CD4-positive, alpha-beta T cell treated with Interleukin-17A for 4 hours (primary cell): ENCODE measurements around the gene LDLRAD4.
A peak's percentile ranks its signal among the peaks of the same experiment; 100 is the strongest.
"Not testable (repeated sequence)": the region's sequence is repeated elsewhere in the genome, so short reads cannot be mapped to it uniquely, and the experiment has no call there.

ENCODE experiments used
- DNase-seq: peaks from one replicate; pipeline ENCODE4 v3.0.0-alpha.2; 2020; ENCODE audit warnings: mixed read lengths

The LDLRAD4 gene

DNA sequence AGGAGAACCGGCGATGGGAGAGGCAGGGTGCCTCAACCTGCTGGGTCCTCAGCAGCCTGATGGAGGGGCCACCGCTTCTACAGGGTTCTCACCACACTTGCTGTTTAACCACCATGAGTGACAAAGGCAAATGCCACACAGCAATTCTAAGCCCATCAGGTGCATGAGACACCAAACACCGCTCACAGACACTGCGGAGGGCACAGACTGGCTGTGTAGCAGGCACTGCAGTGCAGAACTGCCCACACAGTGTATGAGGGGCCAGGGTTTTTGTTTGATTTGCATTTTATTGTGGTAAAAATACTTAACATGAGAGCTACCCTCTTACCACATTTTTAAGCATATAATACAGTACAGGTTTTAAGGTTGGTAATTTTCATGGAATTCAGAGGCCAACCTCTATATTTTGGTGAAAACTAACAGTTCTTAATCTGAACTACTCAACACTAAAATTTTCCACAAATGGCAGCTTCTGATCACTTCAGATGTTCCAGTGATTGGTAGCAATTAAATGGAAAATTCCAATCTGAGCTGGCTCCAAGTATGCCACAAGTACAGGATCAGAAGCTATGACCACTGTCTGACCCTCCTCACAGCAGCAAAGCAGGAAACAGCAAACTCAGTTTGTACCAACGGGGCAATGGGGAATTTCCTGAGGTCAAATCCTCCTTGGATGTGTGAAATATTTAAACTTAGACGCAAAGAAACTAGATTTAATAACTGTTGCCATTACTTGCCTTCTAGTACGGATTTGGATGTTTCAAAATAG is 440.1 kb downstream of the LDLRAD4 start:
- DNase-seq = no peak

DNA sequence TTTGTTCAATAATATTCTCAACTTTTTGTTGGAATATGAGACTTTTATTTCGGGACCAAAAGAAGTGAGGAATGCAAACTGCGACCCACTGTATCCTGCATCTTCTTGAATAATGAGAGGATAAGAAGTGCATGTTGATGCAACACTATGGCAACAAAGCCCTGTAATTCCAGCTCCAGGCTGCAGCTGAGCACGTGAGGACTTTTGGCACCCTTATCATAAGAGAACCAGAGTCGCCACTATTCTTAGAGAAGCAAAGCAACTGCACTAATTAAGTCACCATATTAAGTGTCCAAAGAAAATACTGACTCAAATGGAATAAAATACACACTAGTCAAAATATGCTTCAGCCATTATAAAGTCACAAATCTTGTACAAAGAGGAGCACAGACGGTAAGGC is 441.9 kb downstream of the LDLRAD4 start:
- no peak for DNase-seq

DNA sequence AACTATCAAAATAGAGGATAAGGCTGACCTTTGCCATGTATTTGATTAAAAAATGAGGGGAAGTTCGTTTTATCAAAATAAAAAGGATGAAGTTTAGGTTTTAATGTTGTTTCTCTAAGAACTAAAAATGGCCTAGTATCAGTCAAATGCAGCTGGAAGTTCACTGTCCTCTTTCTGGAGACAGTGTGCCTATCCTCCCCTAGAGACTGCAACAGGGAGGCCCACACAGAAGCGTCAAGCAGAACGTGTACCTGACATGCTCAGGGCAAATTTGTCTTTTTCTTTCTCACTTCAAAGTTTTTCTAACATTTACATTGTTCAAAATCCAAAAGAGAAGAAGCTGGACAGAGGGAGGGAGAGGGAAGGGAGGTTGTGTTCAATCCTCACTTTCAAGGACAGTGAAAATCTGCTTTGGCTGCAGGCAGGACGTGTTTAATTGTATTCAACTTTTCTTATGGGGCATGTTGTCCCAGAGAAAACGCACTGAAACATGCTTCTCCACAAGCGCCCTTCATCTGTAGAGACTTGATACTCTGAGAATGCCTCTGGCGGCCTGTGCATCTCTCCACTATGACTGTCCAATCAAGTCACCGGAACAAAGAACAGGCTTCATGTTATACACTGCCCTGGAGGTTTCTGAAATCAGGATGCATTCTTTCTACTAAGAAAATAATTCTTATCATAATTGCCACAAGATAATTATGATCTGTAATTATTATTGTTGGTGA is 442.7 kb downstream of the LDLRAD4 start:
- no peak for DNase-seq

DNA sequence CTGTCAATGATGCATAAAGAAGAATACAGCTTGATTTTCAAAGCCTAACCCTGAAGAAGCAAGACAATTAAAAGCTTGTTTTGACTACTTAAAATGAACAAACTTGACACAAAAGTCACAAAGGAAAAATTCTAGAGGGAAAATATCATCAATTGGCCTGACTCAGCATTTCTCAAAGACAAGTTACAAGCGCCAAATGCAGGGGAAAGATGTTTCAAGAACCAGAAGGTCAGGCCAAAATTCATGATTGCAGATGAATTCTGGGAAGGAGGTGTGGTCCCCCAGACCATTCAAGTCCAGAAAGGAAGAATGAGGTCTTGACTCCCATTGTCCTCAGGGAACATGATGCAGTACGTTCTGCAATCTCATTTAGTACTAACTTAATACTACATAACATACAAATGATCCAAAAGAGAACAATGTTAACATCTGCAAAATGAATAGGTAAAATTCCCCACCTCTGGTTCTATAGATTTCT is 443.3 kb downstream of the LDLRAD4 start:
- no peak for DNase-seq

GRCh38 chr18:13672657-13673056 is 454.1 kb downstream of the LDLRAD4 start:
- DNase-seq = no peak

DNA sequence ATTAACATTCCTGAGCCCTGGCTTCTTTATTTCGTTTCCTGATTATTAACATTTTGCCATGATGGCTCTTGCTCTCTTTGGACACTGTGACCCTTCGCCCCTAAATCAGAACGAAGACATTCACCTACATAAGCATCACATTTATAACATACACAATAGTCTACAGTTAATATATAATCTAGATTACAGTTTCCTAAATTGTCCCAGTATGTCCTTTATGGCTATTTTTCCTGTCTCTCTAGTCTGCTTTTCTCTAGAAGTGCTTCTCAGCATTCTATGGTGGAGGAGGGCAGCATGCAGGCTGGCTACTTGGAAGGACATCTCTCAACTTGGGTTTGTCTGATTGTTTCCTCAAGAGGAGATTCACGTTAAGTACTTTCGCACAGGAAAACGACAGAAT is 457.9 kb downstream of the LDLRAD4 start:
- DNase-seq = no peak

DNA sequence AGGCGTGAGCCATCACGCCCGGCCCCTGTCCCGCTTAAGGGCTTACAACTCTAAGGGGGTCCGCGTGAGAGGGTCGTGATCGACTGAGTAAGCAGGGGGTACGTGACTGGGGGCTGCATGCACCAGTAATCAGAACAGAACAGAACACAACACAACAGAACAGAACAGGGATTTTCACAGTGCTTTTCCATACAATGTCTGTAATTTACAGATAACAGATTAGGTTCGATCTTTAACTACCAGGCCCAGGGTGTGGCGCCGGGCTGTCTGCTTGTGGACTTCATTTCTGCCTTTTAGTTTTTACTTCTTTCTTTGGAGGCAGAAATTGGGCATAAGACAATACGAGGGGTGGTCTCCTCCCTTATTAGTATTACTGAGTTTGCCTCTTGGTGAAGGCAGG is 458.8 kb downstream of the LDLRAD4 start:
- not testable (repeated sequence) for DNase-seq

GRCh38 chr18:13680612-13681011 is 462.1 kb downstream of the LDLRAD4 start:
- DNase-seq = peak; percentile 28

DNA sequence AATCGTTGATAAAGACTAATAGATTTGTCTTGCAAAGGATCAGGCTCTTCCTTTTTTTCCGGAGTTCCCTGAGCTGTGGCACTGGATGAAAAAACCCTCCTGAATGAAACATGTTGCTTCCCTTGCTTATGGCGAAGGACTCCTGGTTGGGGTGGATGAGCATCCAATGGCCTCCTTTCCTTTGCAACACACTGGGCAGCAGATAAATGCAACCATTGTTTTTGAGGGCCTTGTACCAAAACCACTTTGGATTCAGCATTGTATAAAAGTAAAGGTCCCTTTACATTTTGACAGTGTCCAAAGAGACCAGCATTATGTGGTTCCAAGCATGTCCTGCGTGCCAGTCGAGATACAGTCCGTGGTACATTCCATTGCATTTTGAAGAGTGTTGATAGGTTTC is 463.1 kb downstream of the LDLRAD4 start:
- no peak for DNase-seq

DNA sequence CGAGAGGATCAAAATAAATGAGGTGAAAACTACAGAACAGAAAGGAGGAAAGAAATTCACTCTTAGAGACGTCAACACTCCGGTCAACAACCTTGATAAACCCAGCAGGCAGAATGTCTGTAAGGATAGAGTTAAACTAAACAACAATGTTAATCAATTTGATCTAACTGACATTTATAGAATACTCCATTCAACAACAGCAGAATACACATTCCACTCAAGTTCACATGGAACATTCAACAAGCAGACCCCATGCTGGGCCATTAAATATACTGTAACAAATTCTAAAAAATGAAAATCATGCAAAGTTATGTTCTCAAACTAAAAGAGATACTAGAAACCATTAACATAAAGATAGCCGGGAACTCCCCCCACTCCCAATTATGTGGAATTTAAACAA is 466.0 kb downstream of the LDLRAD4 start:
- no peak for DNase-seq

GRCh38 chr18:13688191-13689136 is 469.9 kb downstream of the LDLRAD4 start:
- DNase-seq = no peak

DNA sequence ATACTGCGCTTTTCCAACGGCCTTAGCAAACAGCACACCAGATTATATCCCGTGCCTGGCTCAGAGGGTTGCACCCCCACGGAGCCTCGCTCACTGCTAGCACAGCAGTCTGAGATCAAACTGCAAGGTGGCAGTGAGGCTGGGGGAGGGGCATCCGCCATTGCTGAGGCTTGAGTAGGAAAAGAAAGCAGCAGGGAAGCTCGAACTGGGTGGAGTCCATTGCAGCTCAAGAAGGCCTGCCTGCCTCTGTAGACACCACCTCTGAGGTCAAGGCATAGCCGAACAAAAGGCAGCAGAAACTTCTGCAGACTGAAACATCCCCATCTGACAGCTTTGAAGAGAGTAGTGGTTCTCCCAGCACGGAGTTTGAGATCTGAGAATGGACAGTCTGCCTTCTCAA is 471.5 kb downstream of the LDLRAD4 start:
- DNase-seq = not testable (repeated sequence)

GRCh38 chr18:13695337-13695736 is 476.8 kb downstream of the LDLRAD4 start:
- not testable (repeated sequence) for DNase-seq

DNA sequence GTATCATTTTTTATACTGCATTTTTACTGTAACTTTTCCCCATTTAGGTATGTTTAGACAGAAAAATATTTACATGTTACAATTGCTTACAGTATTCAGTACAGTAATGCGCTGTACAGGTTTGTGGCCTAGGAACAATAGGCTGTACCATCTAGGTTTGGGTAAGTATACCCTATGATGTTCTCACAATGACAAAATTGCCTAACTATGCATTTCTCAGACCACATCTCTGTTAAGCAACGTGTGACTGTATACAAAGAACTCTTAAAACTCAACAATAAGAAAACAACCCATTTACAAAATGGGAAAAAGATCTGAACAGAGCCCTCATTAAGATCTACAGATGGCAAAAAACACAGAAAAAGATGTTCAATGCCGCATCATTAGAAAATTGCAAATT is 478.4 kb downstream of the LDLRAD4 start:
- no peak for DNase-seq

DNA sequence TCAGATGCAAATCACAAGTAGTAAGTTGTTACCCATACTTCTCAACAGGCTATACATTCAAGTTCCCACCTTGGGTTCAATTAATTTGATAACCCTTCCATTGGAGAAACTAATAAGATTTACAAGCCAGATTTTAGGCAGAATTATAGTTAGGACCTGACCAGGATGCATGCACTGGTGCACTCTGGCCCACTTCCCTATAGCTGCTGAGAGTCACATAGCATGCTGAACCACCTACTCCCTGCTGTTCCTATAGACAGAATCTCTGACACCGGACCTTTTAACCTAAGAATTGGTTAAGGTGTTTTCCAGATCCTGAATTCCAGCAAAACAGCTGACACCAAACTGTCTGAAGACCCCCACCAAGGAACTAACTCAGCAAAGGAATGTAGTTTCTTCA is 481.6 kb downstream of the LDLRAD4 start:
- no peak for DNase-seq
